Caco-2 (cell line): Measurements from ENCODE around the gene PRDM1. TPM values are rescaled to one million over a fixed set of nuclear protein-coding genes. Genes with fewer than 3 reads are reported as not detected.

Experiments used
- BruUV-seq: library from RNA; stranded (reverse); fragments of 400-500 nt; replicated peaks from 2 replicates; lab custom pipeline; 2021; lab: Mats Ljungman, UMichigan
- CTCF ChIA-PET: fragments of 300-600 bp; sonication (Branson Sonifier 250); formaldehyde crosslinking; loops from one replicate; lab custom pipeline; 2022; ENCODE audit warnings: antibody characterized with exemption; lab: Charles Lee
- POLR2A ChIA-PET: fragments of 300-600 bp; sonication (Branson Sonifier 250); formaldehyde crosslinking; loops from one replicate; lab custom pipeline; 2022; ENCODE audit warnings: antibody characterized with exemption; lab: Charles Lee
- DNase-seq, 2 experiments: peaks; one replicate each; pipeline versions ENCODE4 v3.0.0 to v3.0.0-alpha.2; 2020 to 2022
- H3K27me3 ChIP-seq: replicated peaks from 2 replicates; pipeline ENCODE4 v1.6.0; 2011; ENCODE audit warnings: low read length; ENCODE audit not compliant: control insufficient read depth, insufficient read depth
- H3K36me3 ChIP-seq: 2 replicates; pipeline ENCODE4 v1.5.1; 2011; ENCODE audit warnings: low read length; ENCODE audit not compliant: control insufficient read depth, insufficient read depth
- H3K4me1 ChIP-seq: fragments of 250-450 bp; sonication (Bioruptor Pico); 2 replicates; pipeline ENCODE4 v1.5.1; 2020; ENCODE audit warnings: mild to moderate bottlenecking
- H3K4me3 ChIP-seq: 2 replicates; pipeline ENCODE4 v1.5.1; 2011; ENCODE audit warnings: low read depth, mild to moderate bottlenecking, control low read depth, low read length
- H3K9me3 ChIP-seq: fragments of 250-450 bp; sonication (Bioruptor Pico); 2 replicates; pipeline ENCODE4 v1.5.1; 2020; ENCODE audit warnings: mild to moderate bottlenecking, moderate library complexity
- H3K27ac Mint-ChIP-seq: one replicate; pipeline ENCODE4 v1.8.0; 2022; ENCODE audit warnings: mixed read lengths; ENCODE audit not compliant: unreplicated experiment
- H3K27me3 Mint-ChIP-seq: one replicate; pipeline ENCODE4 v1.8.0; 2022; ENCODE audit warnings: mixed read lengths; ENCODE audit not compliant: insufficient read depth, unreplicated experiment
- H3K36me3 Mint-ChIP-seq: one replicate; pipeline ENCODE4 v1.8.0; 2022; ENCODE audit warnings: mild to moderate bottlenecking, mixed read lengths; ENCODE audit not compliant: insufficient read depth, unreplicated experiment
- H3K4me1 Mint-ChIP-seq: one replicate; pipeline ENCODE4 v1.8.0; 2022; ENCODE audit warnings: low read depth, mixed read lengths; ENCODE audit not compliant: unreplicated experiment
- H3K4me3 Mint-ChIP-seq: one replicate; pipeline ENCODE4 v1.8.0; 2022; ENCODE audit warnings: mild to moderate bottlenecking, moderate library complexity, mixed read lengths; ENCODE audit not compliant: unreplicated experiment
- H3K9me3 Mint-ChIP-seq: one replicate; pipeline ENCODE4 v1.8.0; 2022; ENCODE audit warnings: mixed read lengths; ENCODE audit not compliant: unreplicated experiment
- CTCF ChIP-seq, 2 experiments: fragments of 200-600 bp in 1 of 2; IDR thresholded peaks; 1 replicate in 1 of 2; 2 replicates in 1 of 2; pipeline versions ENCODE4 v1.5.1 to v1.8.0; 2011 to 2022; ENCODE audit warnings: antibody characterized with exemption in 1 of 2, control low read depth in 1 of 2, inconsistent platforms in 1 of 2, low read depth in 1 of 2, low read length in 1 of 2, mild to moderate bottlenecking in 1 of 2, moderate library complexity in 1 of 2; ENCODE audit not compliant: insufficient read depth in 1 of 2, severe bottlenecking in 1 of 2, unreplicated experiment in 1 of 2
- intact Hi-C: fragments of 100-400 bp; cut with micrococcal nuclease; formaldehyde crosslinking; loops from one replicate; pipeline ENCODE4 v1.10.0; 2022; ENCODE audit not compliant: unreplicated experiment
- total RNA-seq: library from RNA; stranded (reverse); gene quantifications from 2 replicates; pipeline ENCODE4 v1.2.3, GENCODE V29; 2022

Gene PRDM1
- total RNA-seq, 1 experiment from 2014 or later, result 10.4 TPM

- Mint-ChIP-seq H3K27ac (no peak overlapping the region), H3K27me3 (no peaks in the 10 kb centered on the region), H3K4me3 (no peak overlapping the region), H3K4me1 (peaks cover 6% of the 10 kb centered on the region), H3K9me3 (no peaks in the 10 kb centered on the region), H3K36me3 (peaks cover 32% of the 10 kb centered on the region)
- DNase-seq, result no peak
- ChIA-PET CTCF (no interaction called here), POLR2A (no interaction called here)
- intact Hi-C loops, result no loop called here
- TF ChIP-seq CTCF (IDR thresholded peaks at IDR 0.05; ENCODE audit: insufficient read depth in 1 of 2, low read depth in 1 of 2, low read length in 1 of 2, severe bottlenecking in 1 of 2, unreplicated experiment in 1 of 2), result no peak
- H3K4me3 ChIP-seq, result no peak overlapping the region
- BruUV-seq, result no TSS peak
- peaks cover 2% of the 10 kb centered on the region; the same call in 1 of the 2 replicates for H3K4me1 ChIP-seq
- H3K27me3 ChIP-seq, result no peaks in the 10 kb centered on the region
- H3K36me3 ChIP-seq, result no peaks in the 10 kb centered on the region; the same call in 1 of the 2 replicates
- H3K9me3 ChIP-seq, result no peaks in the 10 kb centered on the region
Measured at GRCh38 chr6:106092279-106092678, 6.1 kb downstream of the PRDM1 start.

- Mint-ChIP-seq H3K27ac (no peak overlapping the region), H3K4me1 (peaks cover 10% of the 10 kb centered on the region), H3K36me3 (peaks cover 45% of the 10 kb centered on the region), H3K27me3 (no peaks in the 10 kb centered on the region), H3K9me3 (no peaks in the 10 kb centered on the region), H3K4me3 (no peak overlapping the region)
- intact Hi-C loops, result no loop called here
- POLR2A ChIA-PET, result no interaction called here
- DNase-seq, result no peak
- Histone ChIP-seq H3K4me1 (0 out of 2 replicates have a peak, but pooled peaks cover 5% of the 10 kb centered on the region), H3K36me3 (no peaks in the 10 kb centered on the region; the same call in 1 of the 2 replicates), H3K9me3 (no peaks in the 10 kb centered on the region), H3K4me3 (no peak overlapping the region), H3K27me3 (no peaks in the 10 kb centered on the region)
- CTCF ChIA-PET, result no interaction called here
- BruUV-seq, result no TSS peak
- no peak for TF ChIP-seq CTCF (IDR thresholded peaks at IDR 0.05; ENCODE audit: insufficient read depth in 1 of 2, low read depth in 1 of 2, low read length in 1 of 2, severe bottlenecking in 1 of 2, unreplicated experiment in 1 of 2)
Measured at GRCh38 chr6:106094261-106094963, 8.3 kb downstream of the PRDM1 start.

GRCh38 chr6:106094964-106095335, 8.8 kb downstream of the PRDM1 start:
- H3K9me3 Mint-ChIP-seq, result no peaks in the 10 kb centered on the region
- peaks cover 10% of the 10 kb centered on the region for H3K4me1 Mint-ChIP-seq
- ChIA-PET CTCF (no interaction called here), POLR2A (no interaction called here)
- H3K36me3 Mint-ChIP-seq, result peaks cover 41% of the 10 kb centered on the region
- Histone ChIP-seq H3K9me3 (no peaks in the 10 kb centered on the region), H3K4me1 (0 out of 2 replicates have a peak, but pooled peaks cover 5% of the 10 kb centered on the region), H3K27me3 (no peaks in the 10 kb centered on the region), H3K36me3 (no peaks in the 10 kb centered on the region; the same call in 1 of the 2 replicates), H3K4me3 (no peak overlapping the region)
- no peaks in the 10 kb centered on the region for H3K27me3 Mint-ChIP-seq
- BruUV-seq, result no TSS peak
- intact Hi-C loops, result no loop called here
- no peak for DNase-seq
- no peak for TF ChIP-seq CTCF (IDR thresholded peaks at IDR 0.05; ENCODE audit: insufficient read depth in 1 of 2, low read depth in 1 of 2, low read length in 1 of 2, severe bottlenecking in 1 of 2, unreplicated experiment in 1 of 2)
- no peak overlapping the region for H3K4me3 Mint-ChIP-seq
- no peak overlapping the region for H3K27ac Mint-ChIP-seq
